HG03060 (cell line): ENCODE data around the gene FAM210B.
"Not testable (repeated sequence)": the region's sequence is repeated elsewhere in the genome, so short reads cannot be mapped to it uniquely, and the experiment has no call there.

Experiments used
- ATAC-seq: cut with Tn5 transposase; IDR thresholded peaks from one replicate; pipeline ENCODE4 v1.9.1; 2021; ENCODE audit warnings: low read depth, moderate number of reproducible peaks; ENCODE audit not compliant: unreplicated experiment

Gene FAM210B

GRCh38 chr20:56360133-56360907, 1.5 kb downstream of the FAM210B start:
- ATAC-seq, result no peak

GRCh38 chr20:56360908-56361205, 2.1 kb downstream of the FAM210B start:
- ATAC-seq, result no peak

GRCh38 chr20:56361900-56362299, 3.1 kb downstream of the FAM210B start:
- no peak for ATAC-seq

- ATAC-seq, result no peak
These were observed 4.1 kb downstream of the FAM210B start for GRCh38 chr20:56362833-56363413.

GRCh38 chr20:56363491-56363890, 4.7 kb downstream of the FAM210B start:
- ATAC-seq, result no peak

- ATAC-seq, result no peak
These were observed 9.8 kb downstream of the FAM210B start for GRCh38 chr20:56368351-56369134.

GRCh38 chr20:56369179-56369578, 10.4 kb downstream of the FAM210B start:
- ATAC-seq, result no peak

- ATAC-seq, result no peak
These were observed 13.2 kb downstream of the FAM210B start for GRCh38 chr20:56371977-56372376.

- ATAC-seq, result peak; percentile 30
These were observed 14.1 kb downstream of the FAM210B start for GRCh38 chr20:56372850-56373249.

GRCh38 chr20:56373942-56374341, 15.2 kb downstream of the FAM210B start:
- no peak for ATAC-seq

- ATAC-seq, result no peak
These were observed 17.6 kb downstream of the FAM210B start for GRCh38 chr20:56376331-56376730.

- no peak for ATAC-seq
These were observed 19.6 kb downstream of the FAM210B start for GRCh38 chr20:56378386-56378785.

- no peak for ATAC-seq
These were observed 21.6 kb downstream of the FAM210B start for GRCh38 chr20:56380375-56380774.

GRCh38 chr20:56381501-56381900, 22.7 kb downstream of the FAM210B start:
- no peak for ATAC-seq

- no peak for ATAC-seq
These were observed 23.9 kb downstream of the FAM210B start for GRCh38 chr20:56382696-56383095.

GRCh38 chr20:56383334-56383733, 24.6 kb downstream of the FAM210B start:
- ATAC-seq, result no peak

GRCh38 chr20:56385130-56385529, 26.4 kb downstream of the FAM210B start:
- ATAC-seq, result no peak

- no peak for ATAC-seq
These were observed 27.4 kb downstream of the FAM210B start for GRCh38 chr20:56386219-56386618.

GRCh38 chr20:56388882-56389281, 30.1 kb downstream of the FAM210B start:
- no peak for ATAC-seq

- no peak for ATAC-seq
These were observed 31.0 kb downstream of the FAM210B start for GRCh38 chr20:56389807-56390206.

GRCh38 chr20:56390396-56390795, 31.6 kb downstream of the FAM210B start:
- not testable (repeated sequence) for ATAC-seq

GRCh38 chr20:56391037-56391436, 32.3 kb downstream of the FAM210B start:
- no peak for ATAC-seq
